HL-60/S4 treated with phorbol 12-myristate 13-acetate at 8.2 ng/mL for 4 days and 3 days (cell line): Measurements from ENCODE around the gene OPCML.

Source experiments
- in situ Hi-C: fragments of 300-500 bp; cut with MboI; formaldehyde crosslinking; loops from 2 replicates; pipeline ENCODE4 v1.15.0; 2022; ENCODE audit warnings: low sequenced_read_pairs

Gene OPCML

GRCh38 chr11:132607575-132607974 is 924.7 kb downstream of the OPCML start:
- in situ Hi-C loops = no loop called here

- in situ Hi-C loops = no loop called here
These were observed 926.3 kb downstream of the OPCML start for GRCh38 chr11:132605825-132606570.

DNA sequence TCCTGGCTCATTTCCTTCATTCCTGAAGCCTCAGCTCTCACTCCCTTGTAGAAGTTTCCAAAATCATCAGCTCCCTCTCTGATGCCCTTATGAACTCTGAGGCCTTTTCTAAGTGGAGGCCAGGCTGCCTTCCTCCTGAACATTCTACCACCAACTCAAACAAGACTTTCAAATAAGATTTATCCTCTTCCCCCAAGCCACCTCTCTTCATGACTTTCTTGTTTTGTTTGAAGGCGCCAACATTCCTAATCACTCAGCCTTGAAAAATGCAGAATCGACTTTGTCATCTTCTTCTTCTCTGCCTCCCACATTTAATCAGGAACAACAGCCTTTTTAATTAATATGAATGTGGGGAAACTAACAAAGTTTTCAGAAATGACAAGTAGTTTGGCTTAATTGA is 927.9 kb downstream of the OPCML start:
- in situ Hi-C loops = no loop called here

GRCh38 chr11:132601875-132602274 is 930.4 kb downstream of the OPCML start:
- in situ Hi-C loops = no loop called here

DNA sequence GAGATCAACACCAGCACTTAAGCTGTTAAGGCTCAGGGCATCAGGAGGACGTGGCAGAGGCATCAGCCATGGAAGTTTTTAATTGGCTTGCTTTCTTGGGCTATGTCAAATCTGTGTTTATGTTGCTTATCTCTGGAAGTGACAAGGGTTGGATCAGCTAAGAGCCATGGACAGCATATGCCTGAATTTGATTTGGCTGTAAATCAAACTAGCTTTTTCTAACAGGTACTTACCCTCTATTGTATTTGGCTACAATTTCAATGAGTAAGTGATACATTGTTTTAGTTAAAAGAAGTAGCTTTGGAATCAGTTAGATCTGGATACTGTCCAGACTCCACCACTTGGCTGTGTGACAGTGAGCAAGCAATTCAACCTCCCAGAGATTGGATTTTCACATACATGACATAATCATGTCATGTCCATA is 936.6 kb downstream of the OPCML start:
- in situ Hi-C loops = no loop called here

DNA sequence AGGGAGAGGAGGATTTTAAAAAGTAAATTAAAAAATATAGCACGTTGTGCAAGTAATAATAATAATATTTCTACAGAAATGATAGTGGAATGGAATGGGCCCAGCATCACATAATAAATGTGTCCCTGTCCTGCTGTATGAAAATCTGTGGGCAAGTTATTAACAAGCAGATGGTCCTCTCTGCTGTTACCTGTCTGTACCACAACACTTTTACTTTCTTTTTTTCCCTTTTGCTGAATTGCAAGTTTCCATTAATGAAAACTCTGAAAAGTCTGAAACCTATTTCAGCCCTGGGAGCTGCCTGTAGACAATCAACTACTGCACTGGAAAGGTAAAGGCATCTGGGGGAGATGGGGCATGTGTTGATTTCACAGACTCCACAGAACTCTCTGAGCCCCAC is 937.1 kb downstream of the OPCML start:
- in situ Hi-C loops = no loop called here

- in situ Hi-C loops = no loop called here
These were observed 941.3 kb downstream of the OPCML start for GRCh38 chr11:132590986-132591385.

DNA sequence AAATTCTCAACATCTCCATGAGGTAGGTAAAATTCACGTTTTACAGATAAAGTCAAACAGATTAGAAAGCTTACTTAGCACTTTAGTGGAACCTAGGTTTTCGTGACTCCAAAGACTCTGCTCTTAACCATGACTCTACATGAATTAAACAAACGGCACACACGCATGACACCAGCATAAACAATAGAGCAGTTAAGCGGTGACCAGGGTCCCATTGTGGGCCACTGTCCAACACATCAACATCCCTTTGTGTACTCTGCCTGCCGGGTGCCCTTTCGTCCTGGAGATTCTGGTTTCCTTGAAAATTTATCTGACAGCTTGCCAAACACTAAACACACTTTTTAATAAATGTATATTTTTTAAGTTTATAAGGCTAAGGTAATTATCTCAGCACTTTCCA is 941.7 kb downstream of the OPCML start:
- in situ Hi-C loops = no loop called here

- in situ Hi-C loops = no loop called here
These were observed 942.5 kb downstream of the OPCML start for GRCh38 chr11:132589791-132590190.

- in situ Hi-C loops = no loop called here
These were observed 943.9 kb downstream of the OPCML start for GRCh38 chr11:132588366-132588765.

DNA sequence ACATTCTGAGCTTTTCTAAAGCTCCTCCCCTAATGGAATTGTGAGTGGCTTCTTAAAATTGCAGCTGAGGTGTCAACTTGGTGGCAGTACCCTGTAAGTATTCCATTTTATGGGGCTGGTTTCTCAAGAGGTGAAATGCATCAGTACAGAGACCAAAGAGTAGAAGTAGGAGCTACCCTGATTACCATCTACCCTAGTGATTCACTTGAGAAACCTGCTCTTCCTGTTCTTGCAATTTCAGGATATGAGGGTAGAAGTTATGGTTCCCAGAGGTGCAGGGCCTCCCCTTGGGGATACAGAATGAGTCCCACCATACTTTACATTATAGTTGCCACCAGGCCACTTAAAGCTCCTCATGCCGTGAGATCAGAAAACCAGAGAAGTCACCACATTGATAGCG is 944.6 kb downstream of the OPCML start:
- in situ Hi-C loops = no loop called here

DNA sequence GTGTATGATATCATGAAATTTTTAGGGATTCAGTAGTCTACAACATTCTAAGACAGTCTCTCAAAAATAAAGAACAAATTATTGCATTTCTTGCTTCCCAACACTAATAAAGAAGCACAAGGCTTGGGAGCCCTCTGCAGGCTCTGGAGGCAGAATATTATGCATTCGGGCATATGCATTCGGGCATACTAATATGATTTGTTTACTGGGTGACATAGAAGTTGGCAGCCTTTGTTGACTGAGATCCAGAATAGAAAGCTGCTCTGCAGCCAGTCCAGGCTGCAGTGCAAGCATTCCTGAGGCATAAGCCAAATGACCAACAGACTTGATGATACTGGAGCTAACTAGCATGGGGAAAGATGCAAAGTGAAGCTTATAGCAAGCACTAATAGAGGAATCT is 945.5 kb downstream of the OPCML start:
- in situ Hi-C loops = no loop called here

- in situ Hi-C loops = no loop called here
These were observed 952.5 kb downstream of the OPCML start for GRCh38 chr11:132579634-132580327.

GRCh38 chr11:132579136-132579535 is 953.2 kb downstream of the OPCML start:
- in situ Hi-C loops = no loop called here

DNA sequence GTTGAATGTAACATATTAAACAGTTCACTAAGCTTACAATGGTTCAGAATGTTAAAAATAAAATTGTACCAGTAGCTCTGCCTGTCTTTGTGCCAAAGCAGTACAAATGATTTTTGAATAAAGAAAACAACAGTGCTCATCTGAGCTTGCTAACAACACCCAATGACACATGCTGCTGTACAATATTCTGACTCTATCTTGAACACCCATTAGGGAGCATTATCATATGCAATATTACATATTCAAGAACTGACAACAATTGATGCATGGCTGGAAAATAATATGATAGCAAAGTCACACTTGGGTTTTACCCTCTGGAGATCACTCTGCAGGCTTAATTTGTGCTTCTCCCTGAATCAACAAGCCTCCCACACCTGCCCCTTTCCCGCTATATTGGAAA is 953.7 kb downstream of the OPCML start:
- in situ Hi-C loops = no loop called here

DNA sequence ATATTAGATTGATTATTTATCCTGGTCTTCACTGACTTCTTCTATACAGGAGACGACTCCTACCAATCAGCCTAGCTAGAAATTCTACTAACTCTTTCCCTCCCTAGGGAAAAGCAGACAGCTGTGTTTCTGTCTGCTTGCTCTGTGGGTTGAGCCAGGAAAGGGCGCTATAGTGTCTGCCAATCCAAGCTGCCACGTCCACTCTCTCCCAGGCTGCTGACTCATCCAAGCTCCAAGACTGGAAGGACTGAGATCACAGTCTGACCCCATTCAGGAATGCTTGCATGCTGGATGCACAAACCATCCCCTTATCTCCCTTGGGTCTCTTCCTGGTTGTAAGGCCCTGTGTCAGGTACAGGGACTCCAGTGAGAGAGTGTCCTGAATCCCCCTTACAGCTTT is 955.6 kb downstream of the OPCML start:
- in situ Hi-C loops = no loop called here

DNA sequence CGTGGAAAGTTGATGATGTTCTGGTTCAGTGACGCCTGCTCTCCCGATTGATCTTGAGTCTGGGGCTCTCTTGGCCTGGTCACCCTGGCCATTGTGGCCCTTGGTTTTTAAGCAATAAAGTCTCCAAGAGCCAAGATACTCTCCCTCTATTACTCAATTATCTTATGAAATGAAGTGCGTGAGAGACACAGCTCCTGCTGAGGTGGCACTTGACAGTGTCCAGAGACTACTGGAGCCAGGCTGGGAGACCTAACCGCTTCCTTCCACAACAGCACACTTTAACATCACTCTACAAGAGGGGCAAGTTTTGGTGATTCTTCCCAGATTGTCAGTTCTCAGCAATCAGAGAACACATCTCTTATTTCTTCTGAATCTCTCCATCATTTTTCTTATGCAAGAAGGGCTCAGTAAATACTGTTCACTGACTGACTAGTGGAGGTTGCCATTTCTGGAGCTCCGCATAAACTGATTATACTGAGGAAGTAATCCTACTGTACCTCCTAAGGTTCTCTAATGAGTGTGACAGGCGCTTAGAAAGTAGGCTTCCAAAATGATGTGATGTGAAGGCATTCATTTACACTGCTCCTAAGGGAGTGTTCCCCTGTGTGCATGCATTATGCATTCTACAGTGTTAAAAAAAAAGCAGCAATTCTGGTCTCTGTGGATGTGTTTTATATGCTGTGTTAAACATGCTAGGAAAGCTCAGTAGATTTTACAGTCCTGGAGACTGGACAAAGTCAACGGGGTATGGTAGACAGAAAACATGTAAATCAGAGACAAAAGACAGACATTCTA is 968.0 kb downstream of the OPCML start:
- in situ Hi-C loops = no loop called here

DNA sequence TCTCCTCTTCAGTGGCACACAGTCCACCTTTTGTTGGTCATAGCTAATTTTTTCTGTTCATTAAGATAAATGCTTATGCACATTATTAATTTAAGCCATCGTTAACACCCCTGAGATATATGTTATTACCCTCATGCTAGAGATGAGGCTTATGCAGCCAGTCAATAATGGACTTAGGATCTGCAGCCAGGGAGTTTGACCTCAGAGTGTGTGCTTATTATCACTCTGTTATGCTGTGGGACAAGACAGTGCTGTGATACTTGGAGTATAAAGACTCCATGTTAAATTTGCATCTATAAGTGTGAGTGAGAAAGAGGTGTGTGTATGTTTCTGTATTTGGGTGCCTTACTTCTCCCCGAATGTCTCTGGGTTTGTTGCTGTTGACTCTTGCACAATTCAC is 969.3 kb downstream of the OPCML start:
- in situ Hi-C loops = no loop called here

- in situ Hi-C loops = no loop called here
These were observed 970.4 kb downstream of the OPCML start for GRCh38 chr11:132561937-132562336.

DNA sequence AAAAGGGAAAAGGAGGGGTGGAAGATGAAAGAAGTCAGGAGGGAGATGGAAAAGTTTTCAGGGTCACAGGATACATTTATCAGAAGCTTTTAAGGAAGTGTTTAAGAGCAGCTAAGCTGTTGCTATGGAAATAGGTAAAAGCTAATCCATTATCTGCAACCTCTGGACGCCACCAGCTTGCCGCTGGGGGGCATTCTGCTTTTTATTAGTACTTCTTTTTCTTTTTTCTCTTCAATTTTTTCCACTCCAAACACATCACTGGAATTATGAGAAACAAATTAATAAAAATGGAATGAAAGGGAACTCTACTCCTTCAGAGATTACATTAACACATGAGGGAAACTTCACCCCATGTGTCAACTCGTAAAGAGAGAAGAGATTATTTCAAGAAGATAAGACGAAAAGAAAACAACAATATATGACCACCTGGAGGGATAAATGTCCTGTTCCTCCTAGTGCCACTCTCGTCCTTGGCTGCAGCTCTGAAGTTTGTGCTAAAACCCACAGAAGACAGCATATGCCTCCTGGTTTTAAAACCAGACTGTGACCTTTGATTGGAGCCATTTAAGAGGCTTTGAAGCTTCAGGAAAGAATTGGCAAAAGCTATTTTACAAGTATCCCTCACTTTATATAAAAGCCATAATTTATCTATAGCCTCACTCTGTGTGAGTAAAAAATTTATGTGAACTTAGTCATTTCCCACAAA is 972.8 kb downstream of the OPCML start:
- in situ Hi-C loops = no loop called here

DNA sequence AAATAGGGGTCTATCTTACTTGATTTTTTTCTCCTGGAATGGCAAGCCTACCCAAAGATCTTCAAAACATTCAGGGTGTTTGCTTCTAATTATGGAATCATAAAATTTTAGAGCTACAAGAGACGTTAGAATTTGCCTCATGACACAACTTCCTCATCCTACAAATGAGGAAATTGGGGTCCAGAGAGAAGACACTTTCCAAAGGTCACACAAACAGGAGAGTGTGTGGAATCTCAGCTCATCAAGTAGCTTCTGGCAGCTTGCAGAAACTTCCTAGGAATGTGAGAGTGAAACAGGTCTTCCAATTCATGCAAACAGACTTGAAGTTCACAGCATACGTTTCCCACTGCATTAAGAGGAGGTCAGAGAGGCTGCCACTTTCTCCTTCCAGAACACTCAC is 976.0 kb downstream of the OPCML start:
- in situ Hi-C loops = no loop called here
